Activated T-cell treated with anti-CD3 and anti-CD28 coated beads for 24 hours (primary cell): Measurements from ENCODE around the gene ADM2.

Experiments
- DNase-seq: peaks from one replicate; pipeline ENCODE4 v3.0.0-alpha.2; 2020; ENCODE audit warnings: low read depth

The ADM2 gene

DNA sequence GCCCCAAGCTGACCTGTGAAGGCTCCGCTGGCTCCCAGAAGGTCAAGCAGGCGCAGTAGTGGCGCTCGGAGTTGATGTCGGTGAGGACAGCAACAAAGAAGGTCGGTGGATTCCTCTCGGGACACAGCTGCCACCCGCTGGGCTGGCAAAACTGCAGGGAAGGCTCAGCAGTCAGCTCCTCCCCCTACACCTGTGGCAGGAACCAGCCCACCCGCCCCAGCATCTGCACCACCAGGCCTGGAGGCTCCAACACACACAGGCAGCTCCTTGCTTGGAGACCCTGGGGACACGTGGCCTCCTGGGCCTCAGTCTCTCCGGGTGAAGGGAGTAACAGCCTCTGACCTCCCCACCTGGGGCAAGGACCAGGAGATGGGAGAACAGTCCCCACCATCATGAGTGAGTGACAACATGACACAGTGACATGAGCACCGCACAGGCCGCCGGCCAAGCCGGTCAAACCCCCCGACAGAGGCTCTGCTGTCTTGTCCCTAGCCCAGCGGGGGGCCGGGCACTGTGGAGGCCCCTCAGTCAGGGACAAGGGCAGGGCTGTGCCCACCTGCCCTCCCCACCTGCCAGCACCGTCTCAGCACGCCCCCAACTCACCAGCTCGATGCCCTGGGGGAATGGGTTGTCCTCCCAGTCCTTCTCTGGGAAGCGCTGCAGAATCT is 13.4 kb upstream of the ADM2 start:
- DNase-seq, result no peak

DNA sequence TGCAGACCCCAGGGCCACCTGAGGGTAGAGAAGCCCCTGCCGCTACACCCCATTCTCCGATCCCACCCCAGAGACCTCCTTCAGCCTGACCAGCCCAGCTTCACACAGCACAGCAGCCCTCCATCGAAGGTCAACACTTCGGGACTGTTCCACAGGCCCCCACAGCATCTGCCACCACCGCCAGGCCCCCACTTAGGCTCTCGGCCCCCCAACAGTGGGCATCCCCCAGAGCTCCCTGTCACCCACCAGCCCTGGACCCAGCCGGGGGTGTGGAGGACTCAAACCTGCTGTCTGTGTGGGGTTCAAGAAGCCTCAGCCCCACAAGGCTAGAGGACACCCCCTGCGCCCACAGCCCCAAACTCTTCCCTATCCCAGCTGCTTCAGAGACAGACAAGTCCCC is 12.7 kb upstream of the ADM2 start:
- no peak for DNase-seq

DNA sequence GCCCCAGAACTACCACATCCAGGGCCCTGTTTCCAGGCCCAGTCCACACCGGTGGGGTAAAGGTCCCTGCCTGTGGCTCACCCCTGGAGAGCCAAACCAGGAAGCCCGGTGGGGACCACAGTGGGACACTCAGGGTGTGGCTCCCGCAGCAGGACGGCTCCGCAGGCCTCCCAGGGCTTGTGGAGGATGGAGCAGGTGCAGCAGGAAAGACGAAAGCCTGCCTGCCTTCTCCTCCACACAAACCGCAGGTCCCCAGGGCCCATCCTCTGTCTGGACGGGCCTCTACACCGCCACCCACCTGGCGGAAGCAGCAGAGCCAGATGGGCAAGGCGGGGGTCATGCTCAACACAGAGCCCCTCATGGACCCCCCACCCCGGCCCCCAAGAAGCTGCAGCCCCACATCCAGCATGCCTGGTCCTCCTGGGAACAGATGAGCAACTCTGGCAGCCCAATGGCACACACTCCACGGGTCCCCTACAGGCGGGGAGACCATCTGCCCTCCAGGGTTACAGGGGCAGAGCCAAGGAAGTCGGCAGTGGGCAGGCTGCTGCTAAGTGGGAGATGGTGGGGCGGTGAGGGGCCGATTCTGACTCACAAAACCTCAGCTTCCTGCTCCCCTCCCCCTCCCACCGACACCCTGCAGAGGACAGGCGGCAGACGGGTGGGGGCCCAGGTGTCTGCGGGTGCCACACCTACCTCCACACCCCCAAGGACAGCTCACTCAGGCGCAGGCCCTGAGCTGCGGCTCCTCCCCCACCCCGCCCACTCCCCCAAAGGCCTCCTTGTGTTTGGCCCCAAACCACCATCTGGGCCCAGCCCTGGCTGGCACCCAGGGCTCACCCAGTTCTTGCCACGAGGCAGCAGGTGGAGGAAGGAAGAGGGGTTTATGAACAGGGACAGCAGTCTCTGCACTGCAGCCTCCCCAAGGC is 11.7 kb upstream of the ADM2 start:
- peak; percentile 90 for DNase-seq

DNA sequence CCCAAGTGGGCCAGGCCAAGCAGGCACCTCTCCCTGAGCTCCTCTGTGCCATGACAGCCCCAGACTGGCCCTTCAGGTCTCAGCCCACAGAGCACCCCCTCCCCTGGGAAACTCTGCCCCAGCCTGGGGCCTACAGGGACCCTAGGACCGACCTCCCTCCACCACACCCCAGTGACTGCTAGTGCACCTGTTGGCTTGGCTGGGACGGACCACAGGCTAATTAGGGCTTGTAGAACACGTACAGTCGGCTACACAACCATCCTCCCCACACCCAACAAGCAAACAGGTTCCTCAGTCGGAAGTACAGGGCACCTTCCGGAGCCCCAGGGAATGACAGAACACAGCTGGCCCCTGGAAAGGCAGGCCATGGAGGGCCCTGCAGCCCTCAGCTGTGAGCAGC is 10.9 kb upstream of the ADM2 start:
- no peak for DNase-seq

DNA sequence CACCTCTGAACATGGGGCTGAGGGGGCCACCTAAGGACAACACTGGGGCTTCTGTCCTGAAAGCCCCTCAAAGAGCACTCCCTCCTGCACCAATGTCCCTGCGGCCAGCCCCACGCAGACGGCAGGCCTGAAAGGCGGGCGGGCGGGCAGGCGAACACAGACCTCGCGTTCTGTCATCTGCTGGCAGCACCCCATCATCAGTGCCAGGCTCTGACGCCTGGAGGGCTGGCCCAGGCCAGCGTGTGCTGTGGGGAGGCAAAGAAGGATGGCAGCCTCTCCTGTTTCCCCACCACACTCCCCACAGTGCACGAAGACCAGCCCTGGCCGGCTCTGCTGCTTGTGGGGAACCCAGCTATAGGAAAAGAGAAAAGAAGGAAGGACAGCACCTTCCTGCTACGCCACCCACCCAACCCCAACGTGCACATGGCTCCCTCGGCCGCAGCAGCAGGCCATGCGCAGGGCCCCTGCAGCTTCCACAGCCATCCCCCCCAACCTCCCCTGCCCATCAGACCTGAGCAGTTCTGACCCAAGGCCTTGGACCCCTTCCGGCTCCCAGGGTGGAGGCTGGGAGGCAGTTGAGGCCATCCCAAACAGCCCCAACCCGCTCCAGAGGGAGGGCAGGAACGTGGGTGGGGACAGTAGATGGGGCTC is 10.0 kb upstream of the ADM2 start:
- no peak for DNase-seq

DNA sequence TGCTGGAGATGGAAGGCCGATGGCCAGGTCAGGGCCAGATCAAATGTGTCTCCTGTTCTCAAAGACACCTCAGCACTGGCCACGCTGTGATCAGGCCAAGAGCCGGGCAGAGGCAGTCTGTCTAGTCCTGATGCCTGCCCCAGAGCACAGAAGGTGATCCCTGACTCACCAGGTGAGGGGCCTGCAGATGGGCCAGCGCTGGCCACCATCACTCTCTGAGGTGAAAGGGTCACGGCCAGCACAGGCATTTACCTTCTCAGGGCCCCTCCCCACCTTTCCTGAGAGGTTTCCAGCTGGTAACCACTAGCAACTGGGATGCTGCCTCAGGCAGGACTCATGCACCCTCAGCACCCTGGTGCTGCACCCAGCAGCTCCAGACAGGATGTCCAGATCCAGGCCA is 9.4 kb upstream of the ADM2 start:
- DNase-seq, result no peak

DNA sequence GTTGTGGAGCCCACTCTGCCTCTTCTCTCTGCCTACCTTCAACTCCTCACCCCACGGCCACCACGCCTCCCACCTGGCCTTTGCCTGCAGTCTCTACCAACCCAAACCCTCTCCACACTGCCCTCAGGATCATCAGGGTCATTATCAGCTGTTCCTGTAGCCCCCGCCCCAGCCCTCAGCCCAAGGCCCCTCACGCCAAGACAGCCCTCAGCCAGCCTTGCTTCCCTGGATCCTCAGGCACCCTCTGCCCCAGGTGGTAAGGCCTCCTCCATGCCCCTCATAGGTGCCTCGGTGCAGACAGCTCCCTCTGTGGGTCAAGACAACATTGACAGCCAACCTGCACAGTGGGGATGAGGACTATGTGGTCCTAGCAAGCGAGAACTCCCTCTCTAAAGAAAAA is 8.3 kb upstream of the ADM2 start:
- peak; percentile 21 for DNase-seq

DNA sequence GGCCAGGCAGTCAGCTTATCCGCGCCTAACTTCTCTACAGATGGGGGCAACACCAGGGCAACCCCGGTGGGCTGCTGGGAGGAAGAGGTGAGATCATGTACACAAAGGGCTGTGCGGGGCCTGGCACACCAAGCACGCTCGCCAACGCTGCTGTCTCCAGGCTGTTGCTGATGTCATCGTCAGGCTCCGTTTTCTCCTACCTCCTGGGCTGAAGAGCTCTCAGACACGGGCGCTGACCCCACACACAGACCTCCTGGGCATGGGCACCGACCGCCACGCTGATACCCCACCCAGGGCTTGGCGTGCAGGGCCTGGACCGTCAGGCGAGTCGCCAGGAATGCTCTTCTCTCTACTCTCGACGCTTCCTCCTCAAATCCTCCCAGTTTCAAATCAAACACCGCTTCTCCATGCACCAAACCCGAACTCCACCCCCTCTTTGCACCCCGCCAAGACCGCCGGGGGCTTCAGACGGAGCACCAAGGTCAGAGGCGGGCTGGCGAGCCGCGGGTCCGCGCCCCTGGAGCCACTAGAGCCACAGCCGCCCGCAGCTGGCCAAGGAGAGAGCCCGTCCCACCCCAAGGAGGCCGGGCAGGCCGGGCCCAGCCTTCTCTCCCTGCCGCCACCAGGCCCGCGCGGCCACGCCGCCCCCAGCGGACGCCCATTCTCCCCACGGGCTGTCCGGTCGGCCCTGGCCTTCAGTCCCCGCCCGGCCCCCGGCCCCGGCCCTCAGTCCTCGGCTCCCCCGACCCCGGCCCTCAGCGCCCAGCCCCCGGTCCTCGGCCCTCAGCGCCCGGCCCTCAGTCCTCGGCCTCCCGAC is 7.3 kb upstream of the ADM2 start:
- no peak for DNase-seq

DNA sequence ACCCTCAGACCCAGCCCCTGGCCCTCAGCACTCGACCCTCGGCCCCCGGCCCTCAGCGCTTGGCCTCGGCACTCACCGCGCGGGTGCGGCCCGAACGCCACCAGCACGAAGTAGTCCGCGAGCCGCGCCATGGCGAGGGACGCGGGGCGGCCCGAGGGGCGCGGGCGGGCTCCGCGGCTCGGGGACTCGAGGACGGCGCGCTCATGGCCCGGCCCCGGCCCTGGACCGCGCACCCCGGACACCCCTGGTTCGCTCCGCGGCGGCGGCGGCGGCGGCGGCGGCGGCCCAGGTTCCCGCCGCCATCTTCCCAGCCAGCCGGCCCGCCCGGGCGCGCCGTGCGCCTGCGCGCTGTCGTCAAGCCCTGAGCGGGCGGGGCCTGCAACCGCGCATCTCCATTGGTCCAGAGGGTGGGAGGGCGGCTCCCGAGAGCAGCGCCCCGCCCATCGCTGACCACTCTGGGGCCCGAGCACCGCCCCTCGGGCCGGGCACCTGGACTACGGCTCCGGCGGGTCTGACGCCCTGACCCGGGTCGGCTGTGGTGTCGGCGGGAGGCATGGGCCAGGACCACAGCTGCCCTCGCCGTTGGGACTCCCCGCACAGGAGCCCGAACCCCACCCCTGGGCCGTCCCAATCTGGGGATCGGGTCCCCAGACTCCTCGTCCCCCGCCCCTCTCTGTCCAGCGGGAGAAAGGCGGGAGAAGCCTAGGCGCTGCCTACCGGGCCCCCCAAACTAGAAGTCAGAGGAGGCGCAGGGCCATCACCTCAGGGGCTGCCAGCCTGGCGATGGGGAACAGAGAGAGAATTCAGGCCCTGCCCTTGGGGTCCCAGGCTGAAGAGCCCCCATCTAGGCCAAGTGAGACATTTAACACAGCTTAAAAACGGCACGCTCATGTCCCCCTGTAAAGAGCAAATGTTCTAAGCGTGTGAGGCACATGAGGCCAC is 6.4 kb upstream of the ADM2 start, which contains the start of gene SBF1:
Gene SBF1 (minus strand): TSS at position 326 of the 942 bp plus-strand sequence. CDS start 195 bp downstream, at position 131.
- peak; percentile 85 for DNase-seq

DNA sequence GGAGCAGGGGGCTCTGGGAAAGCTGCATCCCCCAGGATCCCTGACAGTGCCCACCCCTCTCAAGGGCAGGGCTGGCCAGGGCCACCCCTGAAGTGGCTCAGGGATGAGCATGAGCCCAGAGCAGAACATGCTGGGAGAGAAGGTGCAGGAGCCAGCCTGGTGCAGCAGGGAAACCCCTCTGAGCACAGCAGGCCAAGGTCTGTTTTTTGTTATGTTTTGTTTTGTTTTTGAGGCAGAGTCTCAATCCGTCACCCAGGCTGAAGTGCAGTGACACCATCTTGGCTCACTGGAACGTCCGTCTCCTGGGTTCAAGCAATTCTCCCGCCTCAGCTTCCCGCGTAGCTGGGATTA is 5.7 kb upstream of the ADM2 start:
- no peak for DNase-seq

DNA sequence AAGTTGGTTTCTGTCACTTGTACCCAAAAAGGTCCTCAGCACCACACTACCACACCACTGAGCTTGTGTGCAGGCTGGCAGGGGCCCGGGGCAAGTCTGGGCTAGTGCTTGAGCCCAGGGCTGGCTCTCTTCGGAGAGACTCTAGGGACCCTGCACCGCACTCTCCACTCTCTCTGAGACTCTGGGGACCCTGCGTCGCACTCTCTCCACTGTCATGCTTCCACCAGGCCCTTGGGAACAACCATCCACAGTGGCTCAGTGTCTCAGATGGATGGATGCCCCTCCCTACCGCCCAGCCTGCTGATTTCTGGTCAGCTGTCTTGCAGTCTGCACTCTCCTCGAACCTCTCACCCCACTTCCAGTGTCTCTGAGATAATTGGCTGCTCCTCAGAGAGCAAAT is 4.5 kb upstream of the ADM2 start:
- DNase-seq, result no peak

DNA sequence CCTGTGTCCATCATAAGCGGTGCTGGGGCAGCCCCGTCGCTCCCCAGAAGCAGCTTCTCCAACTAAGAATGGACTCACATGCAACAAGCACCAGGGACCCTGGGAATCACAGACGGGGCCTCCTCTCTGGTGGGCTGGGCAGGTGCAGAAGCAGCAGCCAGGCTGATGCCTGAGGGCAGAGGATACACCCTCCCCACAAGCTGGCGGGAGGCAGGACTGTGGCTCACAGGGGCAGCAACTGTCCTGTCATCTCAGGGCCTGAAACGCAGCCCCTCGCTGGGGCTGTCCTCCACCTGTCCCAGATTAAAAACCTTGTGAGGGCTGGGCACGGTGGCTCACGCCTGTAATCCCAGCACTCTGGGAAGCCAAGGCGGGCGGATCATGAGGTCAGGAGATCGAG is 3.4 kb upstream of the ADM2 start:
- DNase-seq, result no peak

DNA sequence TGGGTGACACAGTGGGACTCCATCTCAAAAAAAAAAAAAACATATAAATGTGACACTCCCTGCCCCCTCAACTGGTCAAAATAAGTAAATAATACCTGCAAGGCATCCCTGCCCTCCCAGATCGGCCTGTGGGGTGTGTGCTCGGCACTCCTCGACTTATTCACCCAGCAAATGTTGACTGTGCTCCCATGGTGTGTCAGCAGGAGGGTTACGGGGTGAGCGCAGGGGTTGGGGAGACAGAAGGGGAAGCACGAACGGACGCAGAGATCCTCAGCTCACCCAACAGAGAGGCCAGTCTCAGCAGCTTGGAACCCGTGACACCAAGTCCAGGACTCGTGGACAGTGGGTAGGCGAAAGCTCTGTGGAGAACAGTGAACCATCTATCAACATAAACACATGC is 1.6 kb upstream of the ADM2 start:
- DNase-seq, result no peak

DNA sequence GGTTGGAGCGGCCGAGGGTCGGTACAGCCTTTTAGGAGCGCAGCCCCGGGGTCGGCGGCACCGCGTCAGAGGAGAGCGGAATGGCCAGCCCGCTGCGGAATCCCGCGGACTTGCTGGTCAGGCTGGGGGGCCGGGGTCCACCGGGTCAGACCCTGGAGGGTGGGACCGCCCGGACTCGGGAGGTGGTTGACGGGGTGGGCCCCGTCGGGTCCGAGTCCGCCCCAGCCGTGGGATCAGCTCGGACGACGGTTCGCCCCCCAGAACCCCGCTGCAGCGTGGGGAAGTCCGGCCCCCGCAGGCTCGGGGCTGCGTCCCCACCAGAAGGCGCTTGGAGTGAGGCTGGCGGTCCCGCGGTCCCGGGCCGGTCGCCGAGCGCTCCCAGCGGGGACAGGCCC is 301 bp upstream of the ADM2 start:
- no peak for DNase-seq

DNA sequence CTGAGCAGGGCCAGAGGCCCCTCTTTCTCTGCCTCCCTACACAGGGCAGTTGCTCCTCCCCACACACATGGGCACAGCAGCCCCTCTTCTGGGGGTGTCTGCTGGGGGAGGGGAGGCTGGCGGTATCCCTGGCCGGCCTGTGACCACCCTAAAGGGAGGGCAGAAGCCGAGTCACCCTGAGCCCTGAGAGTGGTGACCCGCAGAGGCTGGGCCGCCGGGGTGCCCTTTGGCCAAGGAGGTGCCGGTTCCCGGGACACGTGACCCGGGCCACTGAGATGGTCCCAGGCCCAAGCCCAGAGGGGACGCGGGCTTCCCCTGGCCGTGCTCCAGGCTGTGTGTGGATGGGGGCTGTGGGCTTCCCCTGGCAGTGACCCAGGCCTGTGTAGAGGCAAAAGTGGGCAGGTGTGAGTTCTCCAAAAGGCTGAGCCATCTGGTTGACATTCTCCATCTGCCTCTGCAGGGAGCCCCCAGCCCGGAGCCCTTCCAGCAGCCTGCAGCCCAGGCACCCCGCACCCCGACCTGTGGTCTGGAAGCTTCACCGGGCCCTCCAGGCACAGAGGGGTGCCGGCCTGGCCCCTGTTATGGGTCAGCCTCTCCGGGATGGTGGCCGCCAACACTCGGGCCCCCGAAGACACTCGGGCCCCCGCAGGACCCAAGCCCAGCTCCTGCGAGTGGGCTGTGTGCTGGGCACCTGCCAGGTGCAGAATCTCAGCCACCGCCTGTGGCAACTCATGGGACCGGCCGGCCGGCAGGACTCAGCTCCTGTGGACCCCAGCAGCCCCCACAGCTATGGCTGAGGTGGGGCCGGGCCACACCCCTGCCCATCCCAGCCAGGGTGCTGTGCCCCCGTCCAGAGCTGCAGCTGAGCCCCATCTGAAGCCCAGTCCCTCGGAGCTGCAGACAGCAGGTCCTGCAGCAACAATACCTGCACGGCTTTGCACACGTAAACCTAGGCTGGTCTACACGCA is 1.0 kb downstream of the ADM2 start:
- DNase-seq, result no peak

DNA sequence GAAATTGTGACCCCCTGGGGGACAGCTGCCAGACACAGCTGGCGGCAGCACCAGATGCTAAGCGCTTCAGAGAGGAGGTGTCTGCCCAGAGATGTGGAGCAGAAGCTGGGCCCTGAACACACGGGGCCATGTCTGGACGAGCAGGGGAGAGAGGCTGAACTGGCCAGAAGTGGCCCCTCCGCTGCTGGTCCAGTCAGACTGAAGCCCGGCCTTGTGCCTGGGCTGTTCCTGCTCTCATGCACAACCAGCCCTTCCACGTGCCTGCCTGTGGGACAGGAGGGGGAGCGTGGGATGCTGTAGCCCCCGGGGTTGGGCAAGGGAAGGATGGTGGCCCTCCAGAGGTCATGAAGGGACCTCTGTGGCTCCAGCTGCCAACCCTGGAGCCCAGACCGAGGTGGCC is 1.8 kb downstream of the ADM2 start:
- DNase-seq, result no peak

DNA sequence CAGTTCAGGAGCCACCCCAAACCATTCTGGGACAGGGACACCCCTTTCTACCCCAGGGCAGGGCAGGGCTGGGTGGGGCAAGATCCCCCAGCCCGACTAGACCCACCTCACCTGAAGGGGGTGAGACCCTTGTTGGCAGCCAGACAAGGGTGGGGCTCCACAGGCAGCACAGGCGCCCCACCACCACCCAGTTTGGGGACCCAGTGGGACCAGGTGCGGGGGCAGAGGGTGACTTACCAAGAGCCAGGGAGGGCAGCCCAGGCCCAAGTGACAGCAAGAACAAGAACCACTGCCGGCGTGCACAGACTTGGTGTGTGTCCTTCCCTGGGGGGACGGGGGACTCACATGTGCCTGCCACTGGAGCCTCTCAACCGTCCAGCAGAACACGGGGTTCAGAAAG is 2.2 kb downstream of the ADM2 start:
- no peak for DNase-seq

DNA sequence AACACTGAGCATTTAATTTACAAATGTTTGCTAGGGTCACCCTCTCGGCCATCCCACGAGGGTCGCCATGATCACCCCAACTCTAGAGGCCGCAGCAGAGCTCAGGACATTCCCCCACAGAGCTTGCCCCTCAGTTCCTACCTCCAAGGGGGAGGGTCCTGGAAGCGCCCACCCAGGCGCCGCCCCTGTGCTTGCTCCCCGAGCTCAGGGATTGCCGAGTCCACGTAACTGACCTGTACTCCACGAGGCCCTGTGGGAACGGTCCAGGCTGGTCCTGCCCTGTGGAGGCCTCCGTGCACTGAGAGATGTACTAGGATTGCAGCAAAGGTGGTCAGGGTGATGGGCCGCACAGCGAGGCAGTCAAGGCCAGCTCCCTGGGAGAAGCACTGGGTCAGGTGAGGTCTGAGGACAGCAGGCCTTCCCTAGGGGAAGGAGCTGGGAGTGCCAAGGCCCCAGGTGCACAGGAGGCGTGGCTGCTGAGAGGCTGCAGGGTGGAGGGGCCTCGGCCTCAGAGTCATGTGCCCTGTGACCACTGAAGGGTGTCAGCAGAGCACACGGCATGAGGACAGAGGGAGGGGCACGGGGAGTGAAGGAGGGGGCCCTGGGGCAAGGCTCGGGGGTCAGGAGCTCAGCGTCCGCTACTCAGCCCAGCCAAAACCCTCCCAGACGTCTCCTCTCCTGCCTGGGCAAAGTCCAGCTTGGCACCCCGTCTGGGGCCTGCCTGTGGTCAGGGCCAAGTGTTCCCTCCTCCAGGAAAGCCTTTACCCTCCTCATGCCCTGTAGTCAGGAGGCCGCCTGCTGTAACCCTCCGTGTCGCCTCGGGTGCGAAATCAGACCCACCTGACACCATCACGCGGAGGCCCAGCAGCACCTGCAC is 2.9 kb downstream of the ADM2 start:
- DNase-seq, result no peak
